Measurements from ENCODE around the gene PDIA3.

The PDIA3 gene

GRCh38 chr15:43772624-43773023 lies 26.4 kb downstream of the PDIA3 start:
- Histone ChIP-seq H2BK15ac (ENCODE audit: low read depth, poor library complexity, severe bottlenecking) (no peak overlapping the region), H3K4ac (ENCODE audit: low read depth in 1 of 2, low read length in 2 of 2) (no peak overlapping the region), H3K4me3 (ENCODE audit: insufficient read depth in 1 of 2, low read depth in 1 of 2, low read length in 2 of 2) (no peak overlapping the region), H2BK5ac (ENCODE audit: low read depth, low read length, poor library complexity, severe bottlenecking) (no peak overlapping the region), H4K8ac (ENCODE audit: low read length) (no peak overlapping the region), H3K9ac (ENCODE audit: low read length) (peak overlapping the region; percentile 39), H4K91ac (ENCODE audit: low read length) (no peak overlapping the region), H2AK5ac (ENCODE audit: low read length, severe bottlenecking) (no peak overlapping the region), H3K27ac (ENCODE audit: low read length, poor library complexity, severe bottlenecking) (no peak overlapping the region), H3K4me1 (ENCODE audit: control insufficient read depth, insufficient read depth, low read depth, low read length) (peaks cover 13% of the 10 kb centered on the region), H3K79me1 (replicated peaks; ENCODE audit: low read length, poor library complexity, severe bottlenecking) (peaks cover 6% of the 10 kb centered on the region), H3K4me2 (ENCODE audit: low read length, poor library complexity, severe bottlenecking) (no peak overlapping the region), H3K36me3 (ENCODE audit: control insufficient read depth in 1 of 2, insufficient read depth in 2 of 2, low read depth in 1 of 2, low read length in 2 of 2) (peaks cover 27 to 68% of the 10 kb centered on the region in 2 experiments), H3K14ac (ENCODE audit: low read length in 2 of 2) (no peak overlapping the region), H2BK120ac (ENCODE audit: low read depth, low read length) (no peak overlapping the region), H3K18ac (ENCODE audit: low read depth in 1 of 2, low read length in 2 of 2) (no peak overlapping the region), H2AFZ (ENCODE audit: low read depth, low read length) (no peak overlapping the region), H2BK12ac (ENCODE audit: low read length in 2 of 2) (no peak overlapping the region), H3K9me3 (ENCODE audit: control insufficient read depth, low read length) (no peaks in the 10 kb centered on the region), H3K27me3 (ENCODE audit: control insufficient read depth in 1 of 2, insufficient read depth in 1 of 2, low read length in 2 of 2) (no peaks in the 10 kb centered on the region), H3K23ac (ENCODE audit: low read length in 2 of 2) (no peak overlapping the region)
- DNase-seq = no peak

- no peak overlapping the region for H2AK5ac ChIP-seq (ENCODE audit: low read length, severe bottlenecking)
- no peak for DNase-seq
- H3K18ac ChIP-seq (ENCODE audit: low read depth in 1 of 2, low read length in 2 of 2) = no peak overlapping the region
- H2BK15ac ChIP-seq (ENCODE audit: low read depth, poor library complexity, severe bottlenecking) = no peak overlapping the region
- H2AFZ ChIP-seq (ENCODE audit: low read depth, low read length) = no peak overlapping the region
- H3K4me2 ChIP-seq (ENCODE audit: low read length, poor library complexity, severe bottlenecking) = no peak overlapping the region
- H3K14ac ChIP-seq (ENCODE audit: low read length in 2 of 2) = no peak overlapping the region
- no peak overlapping the region for H4K8ac ChIP-seq (ENCODE audit: low read length)
- no peak overlapping the region for H3K27ac ChIP-seq (ENCODE audit: low read length, poor library complexity, severe bottlenecking)
- no peak overlapping the region for H3K4me3 ChIP-seq (ENCODE audit: insufficient read depth in 1 of 2, low read depth in 1 of 2, low read length in 2 of 2)
- WGBS = 98% methylated on average over 4 of the region's 4 CpGs
- H3K4ac ChIP-seq (ENCODE audit: low read depth in 1 of 2, low read length in 2 of 2) = no peak overlapping the region
- H2BK120ac ChIP-seq (ENCODE audit: low read depth, low read length) = no peak overlapping the region
- H3K9ac ChIP-seq (ENCODE audit: low read length) = no peak overlapping the region
- peaks cover 14% of the 10 kb centered on the region for H3K4me1 ChIP-seq (ENCODE audit: control insufficient read depth, insufficient read depth, low read depth, low read length)
- no peak overlapping the region for H4K91ac ChIP-seq (ENCODE audit: low read length)
- peaks cover 3% of the 10 kb centered on the region for H3K79me1 ChIP-seq (replicated peaks; ENCODE audit: low read length, poor library complexity, severe bottlenecking)
- H2BK5ac ChIP-seq (ENCODE audit: low read depth, low read length, poor library complexity, severe bottlenecking) = no peak overlapping the region
- H3K27me3 ChIP-seq (ENCODE audit: control insufficient read depth in 1 of 2, insufficient read depth in 1 of 2, low read length in 2 of 2) = no peaks in the 10 kb centered on the region
- H3K36me3 ChIP-seq (ENCODE audit: control insufficient read depth in 1 of 2, insufficient read depth in 2 of 2, low read depth in 1 of 2, low read length in 2 of 2) = peaks cover 18 to 54% of the 10 kb centered on the region in 2 experiments
- H3K23ac ChIP-seq (ENCODE audit: low read length in 2 of 2) = no peak overlapping the region
- H2BK12ac ChIP-seq (ENCODE audit: low read length in 2 of 2) = no peak overlapping the region
- no peaks in the 10 kb centered on the region for H3K9me3 ChIP-seq (ENCODE audit: control insufficient read depth, low read length)
Observed at GRCh38 chr15:43774062-43774461, 27.8 kb downstream of the PDIA3 start.

GRCh38 chr15:43775411-43775965 lies 29.2 kb downstream of the PDIA3 start:
- no peak overlapping the region for H3K27ac ChIP-seq (ENCODE audit: low read length, poor library complexity, severe bottlenecking)
- no peak overlapping the region for H2AFZ ChIP-seq (ENCODE audit: low read depth, low read length)
- peaks cover 2% of the 10 kb centered on the region for H3K79me1 ChIP-seq (replicated peaks; ENCODE audit: low read length, poor library complexity, severe bottlenecking)
- H3K4me2 ChIP-seq (ENCODE audit: low read length, poor library complexity, severe bottlenecking) = no peak overlapping the region
- peaks cover 17 to 40% of the 10 kb centered on the region in 2 experiments for H3K36me3 ChIP-seq (ENCODE audit: control insufficient read depth in 1 of 2, insufficient read depth in 2 of 2, low read depth in 1 of 2, low read length in 2 of 2)
- H3K27me3 ChIP-seq (ENCODE audit: control insufficient read depth in 1 of 2, insufficient read depth in 1 of 2, low read length in 2 of 2) = no peaks in the 10 kb centered on the region
- WGBS = 100% methylated on average over 1 of the region's 1 CpG
- H3K4ac ChIP-seq (ENCODE audit: low read depth in 1 of 2, low read length in 2 of 2) = no peak overlapping the region
- H2BK120ac ChIP-seq (ENCODE audit: low read depth, low read length) = no peak overlapping the region
- no peak overlapping the region for H4K8ac ChIP-seq (ENCODE audit: low read length)
- H3K23ac ChIP-seq (ENCODE audit: low read length in 2 of 2) = no peak overlapping the region
- H2BK5ac ChIP-seq (ENCODE audit: low read depth, low read length, poor library complexity, severe bottlenecking) = no peak overlapping the region
- H2BK15ac ChIP-seq (ENCODE audit: low read depth, poor library complexity, severe bottlenecking) = no peak overlapping the region
- no peak overlapping the region for H4K91ac ChIP-seq (ENCODE audit: low read length)
- peaks cover 14% of the 10 kb centered on the region for H3K4me1 ChIP-seq (ENCODE audit: control insufficient read depth, insufficient read depth, low read depth, low read length)
- no peak overlapping the region for H3K9ac ChIP-seq (ENCODE audit: low read length)
- H3K4me3 ChIP-seq (ENCODE audit: insufficient read depth in 1 of 2, low read depth in 1 of 2, low read length in 2 of 2) = no peak overlapping the region
- H3K14ac ChIP-seq (ENCODE audit: low read length in 2 of 2) = no peak overlapping the region
- no peaks in the 10 kb centered on the region for H3K9me3 ChIP-seq (ENCODE audit: control insufficient read depth, low read length)
- peak; percentile 58 for DNase-seq
- no peak overlapping the region for H2AK5ac ChIP-seq (ENCODE audit: low read length, severe bottlenecking)
- no peak overlapping the region for H3K18ac ChIP-seq (ENCODE audit: low read depth in 1 of 2, low read length in 2 of 2)
- H2BK12ac ChIP-seq (ENCODE audit: low read length in 2 of 2) = no peak overlapping the region

- Histone ChIP-seq H3K27me3 (ENCODE audit: control insufficient read depth in 1 of 2, insufficient read depth in 1 of 2, low read length in 2 of 2) (no peaks in the 10 kb centered on the region), H4K8ac (ENCODE audit: low read length) (no peak overlapping the region), H3K9me3 (ENCODE audit: control insufficient read depth, low read length) (no peaks in the 10 kb centered on the region), H2BK5ac (ENCODE audit: low read depth, low read length, poor library complexity, severe bottlenecking) (no peak overlapping the region), H2BK15ac (ENCODE audit: low read depth, poor library complexity, severe bottlenecking) (no peak overlapping the region), H3K36me3 (ENCODE audit: control insufficient read depth in 1 of 2, insufficient read depth in 2 of 2, low read depth in 1 of 2, low read length in 2 of 2) (peaks cover 14 to 32% of the 10 kb centered on the region in 2 experiments), H2AFZ (ENCODE audit: low read depth, low read length) (peak overlapping the region; percentile 32), H3K18ac (ENCODE audit: low read depth in 1 of 2, low read length in 2 of 2) (peak overlapping the region in 1 of 2 experiments; percentile 79), H2BK12ac (ENCODE audit: low read length in 2 of 2) (peak overlapping the region in 1 of 2 experiments; percentile 32), H3K4me2 (ENCODE audit: low read length, poor library complexity, severe bottlenecking) (peak overlapping the region; percentile 65), H3K9ac (ENCODE audit: low read length) (peak overlapping the region; percentile 74), H3K27ac (ENCODE audit: low read length, poor library complexity, severe bottlenecking) (no peak overlapping the region), H2AK5ac (ENCODE audit: low read length, severe bottlenecking) (no peak overlapping the region), H3K23ac (ENCODE audit: low read length in 2 of 2) (peak overlapping the region in 1 of 2 experiments; percentile 75), H3K4me3 (ENCODE audit: insufficient read depth in 1 of 2, low read depth in 1 of 2, low read length in 2 of 2) (peak overlapping the region; percentile 56 to 87), H3K4ac (ENCODE audit: low read depth in 1 of 2, low read length in 2 of 2) (no peak overlapping the region), H4K91ac (ENCODE audit: low read length) (no peak overlapping the region), H3K4me1 (ENCODE audit: control insufficient read depth, insufficient read depth, low read depth, low read length) (peaks cover 14% of the 10 kb centered on the region), H3K14ac (ENCODE audit: low read length in 2 of 2) (peak overlapping the region in 1 of 2 experiments; percentile 73), H2BK120ac (ENCODE audit: low read depth, low read length) (no peak overlapping the region), H3K79me1 (replicated peaks; ENCODE audit: low read length, poor library complexity, severe bottlenecking) (peaks cover 2% of the 10 kb centered on the region)
- WGBS = 11% methylated on average over 26 of the region's 35 CpGs
- DNase-seq = no peak
Observed at GRCh38 chr15:43776101-43776717, 30.0 kb downstream of the PDIA3 start.

Measured in mesenchymal stem cell (in vitro differentiated cells and primary cell).